ENCODE measurements around the gene FABP1.

FABP1 gene

DNA sequence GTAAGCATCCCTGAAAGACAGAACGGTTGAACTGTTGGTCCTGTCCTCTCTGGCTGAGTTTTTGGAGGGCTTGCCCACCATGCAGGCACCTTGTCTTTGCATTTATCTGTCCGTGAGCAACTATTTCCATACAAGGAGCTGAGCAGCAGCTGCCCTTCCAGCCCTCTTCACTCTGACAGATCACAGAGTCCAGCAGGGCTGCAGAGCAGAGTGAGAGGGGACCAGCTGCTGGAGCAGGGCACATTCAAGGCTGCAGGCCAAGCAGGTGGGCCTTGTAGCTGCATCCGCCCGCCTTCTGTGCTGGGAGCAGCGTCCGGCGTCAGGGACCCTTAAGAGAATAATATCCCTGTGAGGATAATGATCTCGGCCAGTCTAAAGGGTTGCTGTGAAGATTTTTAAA lies 50.8 kb downstream of the FABP1 start:
- no peak for DNase-seq

DNA sequence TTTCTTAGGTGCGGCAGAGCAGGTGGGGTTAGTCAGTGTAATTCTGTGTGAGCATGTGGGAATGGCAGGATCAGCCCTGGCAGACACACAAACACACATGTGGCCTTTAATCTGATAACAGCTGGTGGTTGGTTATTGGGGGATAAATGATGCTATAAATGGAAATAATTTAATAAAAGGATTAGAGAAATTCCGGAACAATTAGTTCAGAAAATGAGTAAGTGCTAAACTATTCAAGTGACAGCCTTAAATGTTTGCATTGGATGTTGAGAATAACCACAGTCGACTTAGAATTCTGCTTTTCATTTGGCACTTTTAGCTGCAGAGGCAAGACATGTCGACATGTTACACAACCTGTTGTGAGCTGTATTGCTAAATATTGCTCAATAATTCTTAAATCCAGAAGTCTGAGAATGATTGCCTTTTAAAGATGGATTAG lies 53.0 kb downstream of the FABP1 start:
- peak; percentile 43 to 69 for DNase-seq

DNA sequence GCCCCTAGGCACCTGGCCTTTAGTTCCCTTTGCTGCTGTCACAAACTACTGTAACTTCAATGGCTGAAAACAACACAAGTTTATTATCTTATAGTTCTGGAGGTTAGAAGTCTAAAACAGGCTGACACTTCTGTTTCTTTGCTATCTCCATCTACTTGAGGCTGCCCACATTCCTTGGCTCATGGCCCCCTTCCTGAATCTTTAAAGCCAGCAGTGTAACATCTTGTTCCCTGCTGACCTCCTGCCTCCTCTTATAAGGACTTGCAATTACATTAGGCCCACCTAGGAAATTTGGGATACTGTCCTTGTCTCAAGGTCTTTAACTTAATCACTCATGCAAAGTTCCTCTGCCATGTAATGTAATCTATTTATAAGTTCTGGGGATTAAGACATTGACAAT lies 53.7 kb downstream of the FABP1 start:
- DNase-seq = no peak

All from inflammatory macrophage (primary cell).